Measurements from ENCODE around the gene CARD11. TPM values are rescaled to one million over a fixed set of nuclear protein-coding genes. Genes with fewer than 3 reads are reported as not detected.

The CARD11 gene
- 0.43 and 0.55 TPM in 2 replicates for total RNA-seq

DNA sequence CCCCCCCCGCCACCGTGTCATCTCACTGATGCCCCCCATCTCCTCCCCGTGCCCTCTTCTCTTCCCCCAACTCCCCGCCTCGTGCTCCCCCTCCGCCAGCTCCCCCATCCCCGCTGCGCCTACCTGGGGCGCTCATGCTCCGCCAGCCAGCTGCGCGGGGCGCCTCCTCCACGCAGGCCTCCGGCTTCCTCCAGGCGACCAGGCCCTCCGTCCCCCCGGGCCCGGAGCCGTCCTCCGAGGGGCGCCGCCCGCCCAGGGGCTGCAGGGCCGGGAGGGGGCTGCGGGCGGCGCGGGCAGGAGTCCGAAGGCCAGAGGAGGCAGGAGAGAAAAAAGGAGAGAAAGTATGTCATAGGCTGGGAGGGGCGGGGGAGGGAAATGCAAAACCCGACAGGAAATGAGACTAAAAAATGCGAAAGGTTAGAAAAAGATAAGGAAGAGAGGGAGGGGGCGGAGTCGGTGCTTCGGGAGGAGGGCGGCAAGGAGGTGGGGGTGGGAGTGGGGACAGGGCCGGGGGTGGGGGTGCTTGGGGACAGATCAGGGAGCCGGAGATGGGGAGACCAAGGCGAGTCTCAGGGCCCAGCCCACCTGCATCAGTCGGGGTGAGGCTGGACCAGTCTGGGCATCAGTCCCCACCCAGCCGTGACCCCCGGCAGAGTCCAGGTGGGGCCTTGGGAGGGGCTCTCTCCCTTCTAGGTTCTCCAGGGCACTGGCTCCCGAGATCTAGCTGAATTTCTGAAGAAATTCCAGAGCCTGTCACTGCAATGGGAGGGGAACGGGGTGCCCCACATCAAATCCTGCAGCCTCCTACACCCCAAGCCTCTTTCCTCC is at the start of gene CARD11:
Gene CARD11 (minus strand): TSS at position 324 of the 828 bp plus-strand sequence. CDS start 85,361 bp downstream, outside the sequence.

Other genes starting within 250 kb of the CARD11 start
- gene GNA12, start 199.6 kb downstream of the CARD11 start, total RNA-seq = 17.6 and 22.9 TPM in 2 replicates